ENCODE data around the gene CDH5.

The CDH5 gene

DNA sequence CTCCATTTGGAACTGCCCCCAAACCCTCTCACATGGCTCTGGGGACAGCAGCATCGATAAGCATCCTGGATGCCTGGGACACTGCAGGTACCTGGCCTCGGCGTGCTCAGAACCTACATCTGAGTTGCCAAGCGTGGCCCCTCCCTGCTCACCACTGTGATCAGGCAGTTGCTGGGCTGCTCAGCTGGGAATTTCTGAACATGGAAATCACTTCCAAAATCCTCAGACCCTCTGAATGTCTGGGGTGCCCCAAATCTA lies 6.3 kb downstream of the CDH5 start:
- no peak for DNase-seq (ENCODE audit: low spot score)

DNA sequence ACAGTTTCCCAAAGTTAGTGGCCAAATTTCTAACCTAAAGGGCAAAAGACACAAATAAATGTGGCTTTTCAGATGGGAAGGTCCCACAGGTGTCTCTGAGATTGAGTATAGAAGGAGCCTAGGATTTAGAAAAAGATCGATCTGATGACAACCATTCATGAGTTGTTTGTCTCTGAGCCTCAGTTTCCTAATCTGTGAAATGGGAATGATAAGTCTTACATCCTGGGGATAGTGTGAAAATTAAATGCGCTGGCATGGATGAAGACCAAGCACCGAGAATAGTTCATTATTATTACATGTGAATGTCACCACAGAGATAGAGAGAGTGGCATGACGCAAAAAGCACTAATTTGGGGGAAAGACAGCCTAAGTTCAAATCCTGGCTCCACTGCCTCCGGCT lies 7.2 kb downstream of the CDH5 start:
- DNase-seq (ENCODE audit: low spot score): no peak

- no peak for DNase-seq (ENCODE audit: low spot score)
Measured at GRCh38 chr16:66374176-66374575, 7.7 kb downstream of the CDH5 start.

DNA sequence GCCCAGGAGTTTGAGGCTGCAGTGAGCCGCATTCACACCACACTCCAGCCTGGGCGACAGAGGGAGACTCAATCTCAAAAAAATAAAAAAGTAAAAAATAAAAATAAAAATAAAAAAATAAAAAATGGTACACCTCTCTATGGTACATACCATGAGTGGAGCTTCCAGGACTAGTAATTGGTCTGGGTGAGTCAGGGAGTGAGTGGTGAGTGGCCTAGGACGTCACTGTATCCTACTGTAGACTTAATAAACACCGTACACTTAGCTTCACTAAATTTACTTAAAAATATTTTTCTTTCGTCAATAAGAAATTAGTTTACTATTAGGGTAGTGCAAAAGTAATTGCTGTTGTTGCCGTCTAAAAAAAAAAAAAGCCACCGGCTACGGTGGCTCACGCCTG lies 9.0 kb downstream of the CDH5 start:
- DNase-seq (ENCODE audit: low spot score): no peak

DNA sequence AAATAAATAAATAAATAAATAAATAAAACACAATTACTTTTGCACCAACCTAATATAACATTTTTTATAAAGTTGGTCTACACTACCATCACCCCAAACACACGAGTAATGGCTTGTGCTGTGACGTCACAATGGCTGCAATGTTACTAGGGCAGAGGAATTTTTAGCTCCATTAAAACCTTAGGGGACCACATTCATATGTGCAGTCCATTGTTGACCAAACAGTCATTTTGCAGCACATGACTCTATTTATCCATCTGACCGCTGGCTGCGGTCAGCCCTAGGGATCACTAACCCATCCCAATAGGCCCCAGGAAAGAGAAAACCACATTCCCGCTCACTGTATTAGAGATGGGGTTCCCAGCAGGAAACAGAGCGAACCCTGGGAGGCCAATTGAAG lies 9.6 kb downstream of the CDH5 start:
- no peak for DNase-seq (ENCODE audit: low spot score)

DNA sequence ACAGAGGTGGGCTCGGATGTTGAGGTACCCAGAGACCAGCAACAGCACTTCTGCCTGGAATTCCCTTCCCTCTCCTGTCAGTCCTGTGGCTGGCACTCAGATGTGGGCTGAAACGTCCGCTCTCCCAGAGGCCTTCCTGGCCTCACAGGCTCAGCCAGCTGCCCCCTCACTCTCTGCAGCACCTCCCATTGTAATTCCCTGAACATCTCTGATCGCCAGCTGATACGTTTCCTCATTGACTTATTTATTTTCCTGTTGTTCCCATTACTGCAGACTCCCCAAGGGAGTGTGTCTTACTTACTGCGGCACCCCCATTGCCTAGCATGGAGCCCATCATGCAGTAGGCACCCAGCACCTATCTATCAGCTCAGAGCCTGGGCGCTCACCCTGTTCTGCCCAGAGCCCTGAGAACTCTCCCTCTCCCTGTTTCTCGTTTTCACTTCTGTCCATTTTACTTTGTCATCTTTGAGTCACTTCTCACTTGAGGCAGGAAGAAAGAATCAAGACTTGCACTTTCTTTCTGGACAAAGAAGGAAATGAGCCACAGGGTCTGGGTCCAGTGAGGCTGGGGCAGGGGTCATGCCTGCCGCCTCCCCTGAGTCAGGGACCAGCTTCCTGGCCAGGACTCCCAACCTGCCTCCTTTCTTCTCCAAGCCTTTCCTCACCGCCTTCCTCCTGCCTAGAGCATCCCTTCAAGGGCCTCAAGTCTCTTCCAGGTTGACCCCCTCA lies 10.2 kb downstream of the CDH5 start:
- no peak for DNase-seq (ENCODE audit: low spot score)

- DNase-seq (ENCODE audit: low spot score): no peak
Measured at GRCh38 chr16:66377324-66377723, 10.8 kb downstream of the CDH5 start.

DNA sequence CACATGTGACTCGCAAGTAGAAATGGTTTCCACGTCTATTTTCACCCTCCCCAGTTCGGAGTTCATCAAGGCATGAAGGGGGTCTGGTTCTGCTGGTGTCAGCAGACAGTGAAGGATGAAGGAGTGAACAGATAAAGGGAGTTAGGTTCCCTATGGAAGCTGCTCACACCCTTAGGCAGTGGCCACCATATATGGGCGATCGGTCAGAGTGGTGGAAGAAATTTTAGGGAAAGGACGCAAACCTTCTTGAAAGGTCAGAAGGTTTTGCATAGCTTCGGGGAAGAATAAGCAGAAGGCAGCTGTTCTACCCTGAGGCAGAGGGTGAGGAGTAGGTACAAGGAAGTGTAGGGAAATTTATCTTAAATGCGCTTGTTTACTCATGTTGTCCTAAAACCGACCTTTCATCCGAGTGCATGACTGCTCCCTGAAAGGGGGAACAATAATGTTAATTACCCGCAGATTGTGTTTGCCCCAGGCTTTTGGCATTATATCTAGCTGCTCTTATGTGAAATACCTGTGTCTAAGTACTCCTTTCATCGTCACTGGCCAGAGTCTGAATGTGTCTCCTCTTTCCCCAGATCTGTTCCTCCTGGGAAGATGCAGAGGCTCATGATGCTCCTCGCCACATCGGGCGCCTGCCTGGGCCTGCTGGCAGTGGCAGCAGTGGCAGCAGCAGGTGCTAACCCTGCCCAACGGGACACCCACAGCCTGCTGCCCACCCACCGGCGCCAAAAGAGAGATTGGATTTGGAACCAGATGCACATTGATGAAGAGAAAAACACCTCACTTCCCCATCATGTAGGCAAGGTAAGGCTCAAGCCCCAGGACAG lies 12.5 kb downstream of the CDH5 start:
- no peak for DNase-seq (ENCODE audit: low spot score)

DNA sequence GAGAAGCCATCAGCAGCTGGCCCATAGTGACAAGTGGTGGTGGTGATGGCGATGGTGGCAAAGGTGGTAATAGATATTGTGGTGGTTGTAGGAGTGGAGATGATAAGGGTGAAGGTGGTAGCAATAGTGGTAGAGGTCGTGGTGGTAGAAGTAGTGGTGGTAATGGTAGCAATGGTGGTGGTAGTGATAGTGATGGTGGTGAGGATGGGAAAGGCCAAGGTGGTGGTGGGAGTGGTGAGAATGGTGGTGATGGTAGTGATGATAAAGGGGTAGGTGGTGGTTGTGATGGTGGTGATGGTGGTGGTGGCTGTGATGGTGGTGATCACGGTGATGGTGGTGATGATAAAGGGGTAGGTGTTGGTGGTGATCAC lies 13.1 kb downstream of the CDH5 start:
- no peak for DNase-seq (ENCODE audit: low spot score)

GRCh38 chr16:66380421-66380820 lies 13.9 kb downstream of the CDH5 start:
- DNase-seq (ENCODE audit: low spot score): no peak

DNA sequence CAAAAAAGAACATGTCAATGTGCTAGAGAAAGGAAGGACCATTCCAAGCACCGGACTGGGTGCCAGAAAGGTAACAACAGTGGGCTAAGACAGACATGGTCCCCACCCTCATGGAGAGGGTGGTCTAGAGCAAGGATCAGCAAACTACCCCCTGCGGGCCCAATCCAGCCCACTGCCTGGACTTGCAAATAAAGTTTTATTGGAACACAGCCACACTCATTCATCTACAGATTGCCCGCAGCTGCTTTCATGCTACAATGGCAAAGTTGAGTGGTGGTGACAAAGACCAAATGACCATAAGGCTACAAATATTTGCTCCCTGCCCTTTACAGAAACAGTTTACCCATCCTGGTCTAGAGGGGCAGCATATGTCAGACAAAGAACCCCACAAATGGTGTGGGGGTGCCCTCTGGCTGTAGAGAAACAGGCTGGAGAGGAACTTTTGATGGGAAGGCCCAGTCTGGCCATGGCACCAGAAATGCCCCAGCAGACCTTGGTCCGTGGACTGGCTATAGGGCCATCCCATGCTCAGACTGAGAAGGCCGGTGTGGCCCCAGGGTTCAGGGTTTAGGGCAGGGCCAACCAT lies 15.2 kb downstream of the CDH5 start:
- no peak for DNase-seq (ENCODE audit: low spot score)

DNA sequence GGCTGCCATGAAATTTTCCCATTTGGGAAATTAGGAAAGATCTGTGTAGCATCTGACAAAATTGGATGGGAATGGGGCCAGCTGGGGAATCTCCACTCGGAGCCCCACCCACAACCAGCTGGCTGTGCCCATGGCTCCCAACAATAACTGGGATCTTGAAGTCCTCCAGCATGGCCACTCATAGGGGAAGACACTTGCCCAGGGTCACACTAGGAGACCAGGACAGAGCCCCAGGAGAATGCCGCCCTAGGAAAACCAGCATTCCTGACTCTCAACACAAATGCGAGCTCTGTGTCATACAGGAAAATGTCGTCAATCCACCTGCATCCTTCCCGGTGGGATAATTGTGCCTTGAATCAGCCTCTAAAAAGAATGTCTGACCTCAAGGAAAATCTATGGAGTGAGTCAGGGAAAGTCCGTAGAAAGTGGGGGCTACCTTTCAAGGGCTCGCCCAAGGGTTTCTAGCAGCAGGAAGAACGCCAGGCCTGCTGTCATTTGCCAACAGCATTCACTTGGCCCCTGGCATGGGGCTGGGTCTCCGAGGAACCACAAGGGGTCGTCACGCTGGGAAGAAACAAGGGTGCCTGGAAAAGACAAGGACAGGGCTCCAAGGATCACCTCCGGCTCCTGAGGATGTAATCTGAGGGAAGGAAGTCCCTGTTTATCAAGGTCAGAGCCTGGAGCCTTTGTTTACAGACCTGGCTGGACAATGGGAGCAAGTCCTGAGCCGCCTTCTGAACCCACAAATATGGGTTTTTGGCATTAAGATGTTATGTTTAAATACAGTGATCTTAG lies 15.9 kb downstream of the CDH5 start:
- no peak for DNase-seq (ENCODE audit: low spot score)

- DNase-seq (ENCODE audit: low spot score): no peak
Measured at GRCh38 chr16:66382966-66383299, 16.4 kb downstream of the CDH5 start.

- no peak for DNase-seq (ENCODE audit: low spot score)
Measured at GRCh38 chr16:66383551-66383950, 17.1 kb downstream of the CDH5 start.

DNA sequence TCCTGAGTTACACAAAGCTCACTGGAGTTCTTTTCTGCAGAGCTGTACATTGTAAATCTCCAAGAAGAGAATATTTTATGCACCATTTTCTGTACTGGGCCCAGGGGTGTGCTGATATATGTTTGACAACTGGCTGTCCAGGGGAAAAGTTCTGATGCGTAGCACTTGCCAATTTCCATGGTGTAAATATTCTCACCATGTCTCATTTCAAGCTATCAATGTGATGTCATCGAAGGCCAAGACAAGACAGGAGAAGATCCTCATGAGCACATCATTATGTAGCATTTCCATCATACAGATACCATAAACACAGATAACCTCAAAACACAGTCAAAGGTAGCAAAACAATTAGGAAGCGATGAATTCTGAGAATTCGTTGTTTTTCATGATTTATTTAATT lies 18.9 kb downstream of the CDH5 start:
- no peak for DNase-seq (ENCODE audit: low spot score)

DNA sequence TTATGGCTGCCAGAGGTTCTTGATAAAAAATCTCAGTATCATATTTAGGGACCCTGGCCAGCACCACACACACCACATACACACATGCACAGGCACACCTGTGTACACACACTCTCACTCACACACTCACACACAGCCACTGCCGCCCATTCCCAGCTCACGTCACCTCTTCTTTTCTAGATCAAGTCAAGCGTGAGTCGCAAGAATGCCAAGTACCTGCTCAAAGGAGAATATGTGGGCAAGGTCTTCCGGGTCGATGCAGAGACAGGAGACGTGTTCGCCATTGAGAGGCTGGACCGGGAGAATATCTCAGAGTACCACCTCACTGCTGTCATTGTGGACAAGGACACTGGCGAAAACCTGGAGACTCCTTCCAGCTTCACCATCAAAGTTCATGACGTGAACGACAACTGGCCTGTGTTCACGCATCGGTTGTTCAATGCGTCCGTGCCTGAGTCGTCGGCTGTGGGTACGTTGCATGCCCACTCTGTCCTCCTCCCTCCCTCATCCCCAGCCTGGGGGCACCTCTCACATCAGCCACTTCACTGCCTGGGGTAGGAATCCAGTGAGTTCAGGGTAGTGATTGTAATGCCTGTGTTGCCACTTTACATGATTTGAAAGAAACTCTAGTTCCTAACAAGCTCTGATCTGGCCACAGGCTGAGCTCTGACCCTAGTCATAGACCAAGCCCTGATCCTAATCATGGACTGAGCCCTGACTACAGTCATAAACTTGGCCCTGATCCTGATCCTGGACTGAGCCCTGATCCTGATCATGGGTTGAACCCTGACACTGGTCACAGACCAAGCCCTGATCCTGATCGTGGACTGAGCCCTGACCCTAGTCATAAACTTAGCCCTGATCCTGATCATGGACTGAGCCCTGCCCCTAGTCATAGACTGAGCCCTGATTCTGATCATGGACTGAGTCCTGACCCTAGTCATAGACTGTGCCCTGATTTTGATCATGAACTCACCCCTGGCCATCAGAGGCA lies 20.4 kb downstream of the CDH5 start:
- no peak for DNase-seq (ENCODE audit: low spot score)

DNA sequence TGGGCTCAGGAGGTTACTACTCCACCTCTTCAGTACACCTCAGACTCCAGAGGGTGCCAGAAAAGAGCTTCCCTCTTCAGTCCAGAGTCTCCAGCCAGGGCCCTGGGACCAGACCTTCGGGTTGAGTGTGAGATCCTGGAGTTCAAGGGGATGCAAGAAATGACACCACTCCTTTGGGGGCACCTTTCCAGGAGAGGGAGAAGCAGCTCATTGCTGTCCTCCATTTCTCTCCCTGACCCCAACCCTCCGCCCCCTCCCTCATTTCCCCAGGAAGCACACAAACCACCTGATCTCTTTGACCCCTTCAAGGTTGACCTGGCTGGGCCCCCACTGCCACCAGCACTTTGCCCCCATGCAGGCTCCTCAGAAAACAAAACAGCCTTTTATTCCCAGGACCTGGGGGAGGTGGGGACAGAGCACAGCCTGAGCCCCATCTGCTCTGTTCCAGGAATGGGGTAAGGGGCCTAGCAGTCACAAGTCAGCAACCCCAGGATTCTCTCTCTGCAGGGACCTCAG lies 21.4 kb downstream of the CDH5 start:
- DNase-seq (ENCODE audit: low spot score): no peak

DNA sequence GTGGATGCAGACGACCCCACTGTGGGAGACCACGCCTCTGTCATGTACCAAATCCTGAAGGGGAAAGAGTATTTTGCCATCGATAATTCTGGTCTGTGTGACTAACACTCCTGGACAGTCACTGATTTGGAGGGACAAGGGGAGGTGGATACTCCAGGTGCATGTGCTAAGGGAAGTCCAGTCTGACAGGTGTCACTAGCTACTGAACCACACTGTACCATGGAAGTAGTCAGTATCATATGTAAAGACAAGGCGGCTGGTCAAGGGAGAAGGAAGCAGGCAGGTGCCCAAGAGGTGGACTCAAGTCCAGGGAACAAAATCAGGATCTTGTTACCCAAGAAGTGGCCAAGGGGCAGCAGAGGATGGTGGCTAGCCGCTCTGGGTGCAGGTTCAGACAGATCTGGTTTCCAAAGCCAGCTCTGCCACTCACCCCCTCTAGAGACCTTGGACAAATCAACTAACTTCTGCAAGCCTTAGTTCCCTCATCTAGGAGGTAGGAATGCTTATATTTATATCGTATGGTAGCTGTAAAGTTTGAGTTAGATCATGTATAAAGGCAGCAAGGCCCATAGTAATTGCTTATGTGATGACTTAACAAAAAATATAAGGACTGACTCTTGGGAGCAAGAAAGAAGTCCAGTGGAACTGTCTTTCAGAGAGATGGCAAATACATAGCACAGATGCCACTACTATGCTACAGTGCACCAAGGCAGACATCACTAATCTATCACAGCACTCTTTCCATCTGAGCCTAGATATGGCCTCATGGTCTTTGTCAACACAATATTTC lies 22.1 kb downstream of the CDH5 start:
- no peak for DNase-seq (ENCODE audit: low spot score)

DNA sequence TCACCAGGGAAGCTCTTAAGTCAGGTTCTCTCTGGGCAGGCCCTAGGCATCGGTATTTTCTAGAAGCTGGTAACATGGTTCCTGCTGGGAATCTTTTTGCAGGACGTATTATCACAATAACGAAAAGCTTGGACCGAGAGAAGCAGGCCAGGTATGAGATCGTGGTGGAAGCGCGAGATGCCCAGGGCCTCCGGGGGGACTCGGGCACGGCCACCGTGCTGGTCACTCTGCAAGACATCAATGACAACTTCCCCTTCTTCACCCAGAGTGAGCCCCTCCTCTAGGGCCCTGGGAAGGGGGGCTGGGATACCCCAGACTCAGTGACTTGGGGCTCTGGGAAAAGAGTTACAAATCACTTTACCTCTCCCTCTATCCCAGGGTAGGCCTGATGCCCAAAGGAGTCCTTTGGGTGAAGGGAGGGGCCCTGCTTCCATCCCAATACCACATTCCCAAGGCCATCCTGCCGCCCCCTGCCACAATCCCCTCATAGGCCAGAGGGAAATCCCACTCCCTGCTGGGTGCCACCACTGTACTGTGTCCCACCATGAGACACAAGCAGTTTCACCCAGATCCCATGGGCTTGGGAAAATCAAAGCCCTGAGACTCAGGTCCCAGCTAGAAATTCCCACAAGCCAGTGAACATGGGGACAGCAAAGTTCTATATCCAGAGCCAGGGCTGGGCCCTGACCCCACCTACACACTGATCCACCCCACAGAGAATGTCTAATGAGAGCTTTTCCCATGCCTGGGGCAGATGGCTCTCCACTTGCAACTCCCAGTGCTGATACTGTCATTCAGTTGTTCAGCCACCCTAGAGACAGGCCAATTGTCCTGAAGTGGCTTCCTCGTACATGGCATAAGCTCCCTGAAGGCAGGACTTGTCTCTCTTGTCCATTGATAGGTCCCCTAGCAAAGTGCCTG lies 23.0 kb downstream of the CDH5 start:
- DNase-seq (ENCODE audit: low spot score): no peak

Data from SK-N-DZ (cell line).